DOHH2 (cell line): ENCODE measurements around the gene UGT2B10.

Source experiments
- EZH2phosphoT487 ChIP-seq: fragments of 200-600 bp; sonication (generic); IDR thresholded peaks from 2 replicates; pipeline ENCODE4 v1.6.1; 2017; ENCODE audit warnings: borderline replicate concordance, mild to moderate bottlenecking, antibody characterized with exemption, low read length, moderate library complexity, mixed read lengths
- TF ChIP-seq, protein P1 (sequence below): fragments of 200-600 bp; sonication (generic); IDR thresholded peaks from one replicate; pipeline ENCODE4 v1.5.1; 2014; ENCODE audit warnings: antibody characterized with exemption, mild to moderate bottlenecking, low read depth, low read length; ENCODE audit not compliant: poor library complexity, severe bottlenecking

DNA sequence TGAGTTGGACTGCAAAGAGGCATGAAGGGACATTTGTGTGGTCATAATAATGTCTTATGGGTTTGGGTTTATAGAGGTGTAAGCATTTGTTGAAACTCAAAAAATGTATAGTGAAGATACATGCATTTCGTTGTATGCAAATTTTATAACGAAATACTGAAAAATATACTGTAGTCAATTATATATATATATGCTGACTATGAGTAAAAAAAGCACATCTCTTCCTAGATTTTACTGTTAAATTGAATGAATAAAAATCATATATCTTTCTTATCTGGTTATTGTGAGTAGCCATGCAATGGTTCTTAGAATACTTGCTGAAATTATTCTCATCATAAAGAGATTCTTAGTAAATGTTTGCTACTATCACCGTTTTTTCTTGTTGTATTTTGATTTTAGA lies 34.5 kb downstream of the UGT2B10 start:
- TF ChIP-seq, protein P1, sequence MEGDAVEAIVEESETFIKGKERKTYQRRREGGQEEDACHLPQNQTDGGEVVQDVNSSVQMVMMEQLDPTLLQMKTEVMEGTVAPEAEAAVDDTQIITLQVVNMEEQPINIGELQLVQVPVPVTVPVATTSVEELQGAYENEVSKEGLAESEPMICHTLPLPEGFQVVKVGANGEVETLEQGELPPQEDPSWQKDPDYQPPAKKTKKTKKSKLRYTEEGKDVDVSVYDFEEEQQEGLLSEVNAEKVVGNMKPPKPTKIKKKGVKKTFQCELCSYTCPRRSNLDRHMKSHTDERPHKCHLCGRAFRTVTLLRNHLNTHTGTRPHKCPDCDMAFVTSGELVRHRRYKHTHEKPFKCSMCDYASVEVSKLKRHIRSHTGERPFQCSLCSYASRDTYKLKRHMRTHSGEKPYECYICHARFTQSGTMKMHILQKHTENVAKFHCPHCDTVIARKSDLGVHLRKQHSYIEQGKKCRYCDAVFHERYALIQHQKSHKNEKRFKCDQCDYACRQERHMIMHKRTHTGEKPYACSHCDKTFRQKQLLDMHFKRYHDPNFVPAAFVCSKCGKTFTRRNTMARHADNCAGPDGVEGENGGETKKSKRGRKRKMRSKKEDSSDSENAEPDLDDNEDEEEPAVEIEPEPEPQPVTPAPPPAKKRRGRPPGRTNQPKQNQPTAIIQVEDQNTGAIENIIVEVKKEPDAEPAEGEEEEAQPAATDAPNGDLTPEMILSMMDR: no peak
- no peak for TF ChIP-seq EZH2phosphoT487
